ENCODE results near the gene MIPOL1. TPM values are rescaled to one million over a fixed set of nuclear protein-coding genes. Genes with fewer than 3 reads are reported as not detected.

Gene MIPOL1
- total and polyA plus RNA-seq, 2 donors (not counting 3 experiments of a cell fraction or from before 2014, with no cell fraction given): 3.4 to 33.5 TPM

DNA sequence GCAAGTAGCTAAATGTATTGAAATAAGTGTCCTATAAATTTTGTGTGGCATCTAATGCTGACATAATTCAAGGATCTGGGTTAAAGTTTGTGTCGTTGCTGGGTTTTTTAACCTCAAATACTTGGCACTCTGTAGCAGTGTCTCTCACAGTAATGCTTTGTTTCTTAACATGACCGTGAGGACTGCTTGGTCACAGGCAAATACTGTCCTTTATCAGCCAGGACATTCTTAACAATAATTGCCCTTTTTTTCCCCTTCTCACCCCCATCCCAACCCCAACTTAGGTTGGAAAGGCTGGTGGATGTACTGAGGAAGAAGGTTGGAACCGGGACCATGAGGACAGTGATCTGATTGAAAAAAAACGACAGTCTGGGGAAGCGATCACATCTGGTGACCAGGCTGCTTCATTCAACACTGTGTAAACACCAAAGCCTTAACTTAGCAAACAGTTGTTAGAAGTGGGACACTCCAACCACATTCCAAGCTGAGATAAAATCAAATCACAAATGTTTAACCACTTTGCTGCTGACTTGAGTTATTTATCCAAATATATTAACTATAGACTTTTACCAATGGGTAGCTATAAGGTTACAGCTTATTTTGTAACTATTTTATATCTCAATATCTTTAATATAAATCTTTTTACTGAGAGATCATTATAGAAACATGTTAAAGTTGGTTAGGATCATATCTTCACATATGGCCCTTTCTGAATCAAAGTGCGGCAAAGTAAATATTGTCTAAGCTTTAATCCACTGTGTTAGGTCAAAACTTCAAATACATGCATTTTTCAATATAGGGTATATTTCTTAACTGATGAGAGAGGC is 349.1 kb downstream of the MIPOL1 start:
- no peaks in the 10 kb centered on the region for H3K36me3 ChIP-seq (ENCODE audit: control insufficient read depth in 2 of 2, extremely low read depth in 1 of 2, insufficient read depth in 2 of 2, low read length in 2 of 2)
- ChIA-PET CTCF (no interaction called here), POLR2A (no interaction called here)
- H4K20me1 ChIP-seq (replicated peaks; ENCODE audit: control insufficient read depth, extremely low read depth, insufficient read depth, low read length): no peaks in the 10 kb centered on the region
- DNase-seq (ENCODE audit: low read depth, low spot score): no peak
- no peak overlapping the region for H3K9ac ChIP-seq (replicated peaks; ENCODE audit: extremely low read depth, insufficient read depth, low read length)
- FAIRE-seq: no peak
- intact Hi-C loops (cut with micrococcal nuclease) (no loop called here), dilution Hi-C loops (cut with MboI; ENCODE audit: extremely low pct_ligation_motif_present, low sequenced_read_pairs) (no loop called here)
- BruUV-seq (replicated peaks): no TSS peak
- no peak overlapping the region for H3K4me2 ChIP-seq (ENCODE audit: insufficient read depth, low read length)
- no peaks in the 10 kb centered on the region for H3K27me3 ChIP-seq (ENCODE audit: control insufficient read depth in 2 of 2, insufficient read depth in 2 of 2, low read length in 2 of 2)
- H3K27ac ChIP-seq (ENCODE audit: insufficient read depth, low read depth, low read length): no peak overlapping the region
- peaks cover 4% of the 10 kb centered on the region for H3K4me1 ChIP-seq (ENCODE audit: control insufficient read depth, extremely low read depth, insufficient read depth, low read length)
- no peaks in the 10 kb centered on the region for H3K9me3 ChIP-seq (replicated peaks; ENCODE audit: control insufficient read depth, insufficient read depth, low read length)
- no peak overlapping the region for H3K4me3 ChIP-seq (replicated peaks in 1 of 3; ENCODE audit: insufficient read depth in 1 of 3, low read depth in 1 of 3, low read length in 3 of 3)
- H2AFZ ChIP-seq (ENCODE audit: low read depth, low read length): no peak overlapping the region
- H3K79me2 ChIP-seq (ENCODE audit: control insufficient read depth, insufficient read depth, low read length): no peaks in the 10 kb centered on the region
- no peaks in the 10 kb centered on the region for H3K9me1 ChIP-seq (replicated peaks; ENCODE audit: control insufficient read depth, extremely low read depth, insufficient read depth, low read length)
- TF ChIP-seq, protein P1, sequence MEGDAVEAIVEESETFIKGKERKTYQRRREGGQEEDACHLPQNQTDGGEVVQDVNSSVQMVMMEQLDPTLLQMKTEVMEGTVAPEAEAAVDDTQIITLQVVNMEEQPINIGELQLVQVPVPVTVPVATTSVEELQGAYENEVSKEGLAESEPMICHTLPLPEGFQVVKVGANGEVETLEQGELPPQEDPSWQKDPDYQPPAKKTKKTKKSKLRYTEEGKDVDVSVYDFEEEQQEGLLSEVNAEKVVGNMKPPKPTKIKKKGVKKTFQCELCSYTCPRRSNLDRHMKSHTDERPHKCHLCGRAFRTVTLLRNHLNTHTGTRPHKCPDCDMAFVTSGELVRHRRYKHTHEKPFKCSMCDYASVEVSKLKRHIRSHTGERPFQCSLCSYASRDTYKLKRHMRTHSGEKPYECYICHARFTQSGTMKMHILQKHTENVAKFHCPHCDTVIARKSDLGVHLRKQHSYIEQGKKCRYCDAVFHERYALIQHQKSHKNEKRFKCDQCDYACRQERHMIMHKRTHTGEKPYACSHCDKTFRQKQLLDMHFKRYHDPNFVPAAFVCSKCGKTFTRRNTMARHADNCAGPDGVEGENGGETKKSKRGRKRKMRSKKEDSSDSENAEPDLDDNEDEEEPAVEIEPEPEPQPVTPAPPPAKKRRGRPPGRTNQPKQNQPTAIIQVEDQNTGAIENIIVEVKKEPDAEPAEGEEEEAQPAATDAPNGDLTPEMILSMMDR (IDR thresholded peaks at IDR 0.05; ENCODE audit: extremely low read depth in 1 of 2, insufficient read depth in 1 of 2, low read depth in 1 of 2, low read length in 2 of 2): no peak
- TF ChIP-seq JUN (IDR thresholded peaks at IDR 0.05; ENCODE audit: borderline replicate concordance, insufficient read depth, insufficient read length, low read depth): no peak
- no peak for TF ChIP-seq POLR2AphosphoS5 (IDR thresholded peaks at IDR 0.05; ENCODE audit: insufficient read depth, low read depth, low read length)
- no peak for TF ChIP-seq POLR2A (IDR thresholded peaks at IDR 0.05; ENCODE audit: low read depth, low read length)
- TF ChIP-seq GATA2 (IDR thresholded peaks at IDR 0.05; ENCODE audit: insufficient read depth, insufficient read length, low read depth, low read length): no peak
- TF ChIP-seq MYC (IDR thresholded peaks at IDR 0.05; ENCODE audit: low read depth, low read length): no peak
- TF ChIP-seq, protein P2, sequence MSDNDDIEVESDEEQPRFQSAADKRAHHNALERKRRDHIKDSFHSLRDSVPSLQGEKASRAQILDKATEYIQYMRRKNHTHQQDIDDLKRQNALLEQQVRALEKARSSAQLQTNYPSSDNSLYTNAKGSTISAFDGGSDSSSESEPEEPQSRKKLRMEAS (IDR thresholded peaks at IDR 0.05; ENCODE audit: insufficient read depth, insufficient read length): no peak
- no peak for TF ChIP-seq FOS (IDR thresholded peaks at IDR 0.05; ENCODE audit: borderline replicate concordance, insufficient read depth, low read length)
- no peak for TF ChIP-seq EZH2 (IDR thresholded peaks at IDR 0.05; ENCODE audit: borderline replicate concordance, low read depth, low read length, severe bottlenecking)
